G401.6 (cell line): ENCODE results near the gene IGF2R.
"Not testable (repeated sequence)": the region's sequence is repeated elsewhere in the genome, so short reads cannot be mapped to it uniquely, and the experiment has no call there.

ENCODE experiments used
- FAIRE-seq: peaks from 2 replicates; lab custom pipeline; 2012; peaks lifted over from hg19 to GRCh38; lab: Jason Lieb, UNC

The IGF2R gene

GRCh38 chr6:160101277-160102205 is 132.7 kb downstream of the IGF2R start:
- FAIRE-seq = no peak

GRCh38 chr6:160102399-160102798 is 133.5 kb downstream of the IGF2R start:
- no peak for FAIRE-seq

GRCh38 chr6:160102956-160103824 is 134.3 kb downstream of the IGF2R start:
- FAIRE-seq = no peak

DNA sequence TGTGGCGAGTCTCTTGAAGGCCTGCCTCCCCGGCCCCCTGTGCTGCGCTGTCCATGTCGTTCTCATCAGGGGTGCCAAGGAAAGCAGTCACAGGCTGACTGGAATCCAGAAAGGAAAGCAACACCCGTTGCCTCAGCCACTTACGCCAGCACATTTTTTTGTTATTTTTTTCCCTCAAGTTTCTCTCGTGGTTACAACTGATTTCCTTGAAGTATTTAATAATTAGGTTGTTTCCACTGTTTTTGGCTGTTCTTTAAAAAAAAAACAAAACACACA is 134.9 kb downstream of the IGF2R start:
- no peak for FAIRE-seq

DNA sequence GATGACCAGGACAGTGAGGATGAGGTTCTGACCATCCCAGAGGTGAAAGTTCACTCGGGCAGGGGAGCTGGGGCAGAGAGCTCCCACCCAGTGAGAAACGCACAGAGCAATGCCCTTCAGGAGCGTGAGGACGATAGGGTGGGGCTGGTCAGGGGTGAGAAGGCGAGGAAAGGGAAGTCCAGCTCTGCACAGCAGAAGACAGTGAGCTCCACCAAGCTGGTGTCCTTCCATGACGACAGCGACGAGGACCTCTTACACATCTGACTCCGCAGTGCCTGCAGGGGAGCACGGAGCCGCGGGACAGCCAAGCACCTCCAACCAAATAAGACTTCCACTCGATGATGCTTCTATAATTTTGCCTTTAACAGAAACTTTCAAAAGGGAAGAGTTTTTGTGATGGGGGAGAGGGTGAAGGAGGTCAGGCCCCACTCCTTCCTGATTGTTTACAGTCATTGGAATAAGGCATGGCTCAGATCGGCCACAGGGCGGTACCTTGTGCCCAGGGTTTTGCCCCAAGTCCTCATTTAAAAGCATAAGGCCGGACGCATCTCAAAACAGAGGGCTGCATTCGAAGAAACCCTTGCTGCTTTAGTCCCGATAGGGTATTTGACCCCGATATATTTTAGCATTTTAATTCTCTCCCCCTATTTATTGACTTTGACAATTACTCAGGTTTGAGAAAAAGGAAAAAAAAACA is 136.1 kb downstream of the IGF2R start:
- FAIRE-seq = no peak

- FAIRE-seq = no peak
Measured at GRCh38 chr6:160106010-160106409, 137.1 kb downstream of the IGF2R start.

- no peak for FAIRE-seq
Measured at GRCh38 chr6:160106701-160107100, 137.8 kb downstream of the IGF2R start.

GRCh38 chr6:160108077-160108476 is 139.2 kb downstream of the IGF2R start:
- no peak for FAIRE-seq

GRCh38 chr6:160110586-160111123 is 141.8 kb downstream of the IGF2R start:
- no peak for FAIRE-seq

- no peak for FAIRE-seq
Measured at GRCh38 chr6:160111806-160112205, 142.9 kb downstream of the IGF2R start.

DNA sequence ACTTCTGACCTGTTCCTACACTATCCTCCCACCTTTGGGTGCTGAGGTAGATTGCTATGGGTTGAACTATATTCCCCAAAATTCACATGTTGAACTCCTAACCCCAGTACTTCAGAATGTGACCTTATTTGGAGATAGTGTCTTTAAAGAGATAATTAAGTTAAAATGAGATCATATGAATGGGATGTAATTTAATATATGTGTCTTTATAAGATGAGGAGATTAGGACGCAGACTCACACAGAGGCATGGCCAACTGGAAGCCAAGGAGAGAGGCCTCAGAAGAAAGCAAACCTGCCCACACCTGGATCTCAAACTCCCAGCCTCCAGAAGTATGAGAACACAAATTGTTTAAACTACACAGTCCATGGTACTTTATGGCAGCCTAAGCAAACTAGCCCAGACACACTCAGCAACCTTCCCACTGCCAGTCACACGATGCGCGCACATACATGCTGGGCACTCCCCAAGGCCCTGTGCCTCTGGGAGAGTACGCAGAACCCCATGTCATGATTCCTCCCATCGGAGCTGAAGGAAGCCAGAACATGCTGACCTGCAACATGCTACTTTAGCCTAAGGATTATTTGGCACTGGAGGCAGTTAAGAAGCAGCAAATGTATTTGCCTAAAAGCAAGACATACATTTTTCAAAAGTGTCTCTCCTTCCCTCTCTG is 143.9 kb downstream of the IGF2R start:
- FAIRE-seq = no peak

- not testable (repeated sequence) for FAIRE-seq
Measured at GRCh38 chr6:160114536-160114935, 145.7 kb downstream of the IGF2R start.

GRCh38 chr6:160115421-160115820 is 146.5 kb downstream of the IGF2R start:
- no peak for FAIRE-seq

- no peak for FAIRE-seq
Measured at GRCh38 chr6:160116411-160116810, 147.5 kb downstream of the IGF2R start.

DNA sequence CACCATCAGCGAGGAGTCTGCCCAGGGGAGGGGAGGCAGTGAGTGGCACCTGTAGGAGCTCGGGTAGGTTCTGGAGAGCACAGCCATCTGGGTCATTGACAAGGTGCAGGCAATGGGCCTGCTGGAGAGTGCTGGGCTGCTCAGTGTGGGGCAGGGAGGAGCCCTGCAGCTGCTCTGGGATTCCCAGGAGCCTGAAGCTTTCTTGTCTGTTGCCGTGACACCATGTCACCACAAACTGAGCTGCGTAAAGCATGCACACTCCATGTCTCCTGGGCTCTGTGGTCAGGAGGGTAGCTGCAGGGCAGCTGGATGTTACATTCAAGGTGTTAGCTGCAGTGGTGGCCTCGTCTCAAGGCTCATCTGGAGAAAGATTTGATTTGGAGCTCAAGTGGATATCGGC is 148.3 kb downstream of the IGF2R start:
- FAIRE-seq = no peak

DNA sequence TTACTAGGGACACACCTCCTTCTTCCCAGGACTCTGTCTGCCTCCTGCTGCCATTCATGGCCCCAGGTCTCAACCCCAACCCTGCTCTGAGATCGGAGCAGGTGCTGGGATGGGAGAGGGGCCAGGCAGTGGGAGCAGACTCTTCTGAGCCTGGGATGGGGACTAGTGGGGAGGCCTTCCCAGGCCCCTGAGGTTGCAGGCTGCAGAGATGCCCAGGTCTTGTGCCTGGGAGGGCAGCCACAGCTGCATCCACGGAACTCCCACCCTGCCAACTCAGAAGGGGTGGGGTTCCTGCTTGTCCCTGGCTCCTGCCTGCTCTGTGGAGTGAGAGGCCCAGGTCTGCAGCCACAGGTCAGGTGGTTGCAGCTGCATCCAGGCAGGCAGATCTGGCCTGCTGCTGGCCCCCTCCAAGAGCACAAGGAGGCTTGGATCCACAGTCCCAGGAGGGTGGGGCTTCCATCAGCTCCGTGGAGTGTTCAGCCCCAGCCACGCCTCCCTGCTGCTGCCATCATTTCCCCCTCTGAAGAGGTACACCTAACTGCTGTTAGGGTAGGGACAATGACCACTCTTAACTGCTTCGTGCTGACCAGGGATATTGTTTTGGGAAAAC is 149.8 kb downstream of the IGF2R start:
- FAIRE-seq = no peak

DNA sequence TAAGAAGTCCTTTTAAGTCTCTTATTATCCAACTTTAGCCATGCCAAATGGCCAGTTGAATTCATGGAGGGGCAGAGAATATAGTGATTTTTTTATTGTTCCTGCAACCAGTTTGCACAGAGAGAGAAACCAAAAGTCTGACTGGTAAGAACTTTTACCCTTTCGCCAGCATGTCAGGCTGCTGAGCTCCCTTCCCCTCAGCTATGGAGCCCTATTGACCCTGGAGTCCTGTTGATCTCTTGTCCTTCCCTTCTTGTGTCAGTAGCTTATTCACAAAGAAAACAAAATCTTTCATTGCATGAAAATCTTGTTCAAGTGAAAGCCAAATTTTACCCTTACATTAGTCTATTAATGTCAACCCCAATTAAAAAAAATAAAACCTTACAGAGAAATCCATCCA is 151.2 kb downstream of the IGF2R start:
- no peak for FAIRE-seq

GRCh38 chr6:160121558-160121957 is 152.7 kb downstream of the IGF2R start, which contains the start of gene SLC22A1:
Gene SLC22A1 (plus strand): TSS chr6:160121815. CDS start chr6:160121936, 121 bp downstream.
- no peak for FAIRE-seq

GRCh38 chr6:160121981-160122380 is 153.1 kb downstream of the IGF2R start:
- FAIRE-seq = no peak

DNA sequence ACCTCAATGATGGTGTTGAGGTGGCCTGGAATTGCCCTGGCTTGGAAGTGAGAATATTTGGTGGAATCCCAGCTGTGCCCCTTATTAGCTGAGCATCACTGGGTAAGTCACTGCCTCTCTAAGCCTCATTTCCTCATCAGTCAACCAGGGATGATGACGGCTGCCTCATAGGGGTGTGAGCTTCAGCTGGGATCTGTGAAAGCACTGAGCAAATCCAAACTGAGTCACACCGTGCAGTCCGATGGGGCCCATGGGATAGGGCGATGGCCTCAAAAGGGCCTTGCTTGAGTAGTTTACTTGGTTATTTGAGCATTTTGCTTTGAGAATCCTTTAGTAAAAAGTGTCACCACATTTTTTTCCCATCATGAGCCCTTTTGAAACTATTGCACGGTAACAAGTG is 153.9 kb downstream of the IGF2R start:
- no peak for FAIRE-seq

DNA sequence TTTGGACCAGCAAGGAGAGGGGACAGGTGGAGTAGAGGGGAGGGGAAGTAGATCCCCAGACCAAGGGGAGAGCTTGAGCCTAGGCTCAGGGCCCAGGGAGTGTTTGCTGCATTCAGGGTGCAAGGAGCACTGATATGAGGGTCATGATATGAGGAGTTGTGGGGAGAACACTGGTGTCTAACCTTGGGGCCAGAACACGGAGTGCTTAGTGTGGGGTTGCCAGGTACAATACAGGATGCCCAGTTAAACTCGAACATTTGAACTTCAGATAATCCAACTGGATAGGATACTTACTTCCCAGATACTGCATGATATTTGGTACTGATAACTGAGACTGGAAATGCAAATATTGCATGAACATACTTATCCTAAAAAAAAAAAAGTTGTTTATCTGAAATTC is 155.1 kb downstream of the IGF2R start:
- no peak for FAIRE-seq
